ENCODE results near the gene GTF3C1. TPM values are rescaled to one million over a fixed set of nuclear protein-coding genes. Genes with fewer than 3 reads are reported as not detected.

The GTF3C1 gene
- total RNA-seq, 2 experiments from 2014 or later = 52.5 to 54.1 TPM

GRCh38 chr16:27489421-27489820 is 60.3 kb downstream of the GTF3C1 start:
- CTCF ChIA-PET = no interaction called here
- H3K36me3 Mint-ChIP-seq (ENCODE audit: low read depth) = peaks cover 29% of the 10 kb centered on the region
- no peaks in the 10 kb centered on the region for H3K4me1 Mint-ChIP-seq (ENCODE audit: low read depth)
- no peaks in the 10 kb centered on the region for H3K27me3 Mint-ChIP-seq (ENCODE audit: low read depth)
- intact Hi-C loops (cut with micrococcal nuclease) = no loop called here
- H3K9me3 Mint-ChIP-seq = no peaks in the 10 kb centered on the region
- DNase-seq = no peak
- no peak overlapping the region for H3K4me3 Mint-ChIP-seq
- no peak overlapping the region for H3K27ac Mint-ChIP-seq

GRCh38 chr16:27486760-27487159 is 63.0 kb downstream of the GTF3C1 start:
- intact Hi-C loops (cut with micrococcal nuclease) = no loop called here
- Mint-ChIP-seq H3K4me1 (ENCODE audit: low read depth) (no peaks in the 10 kb centered on the region), H3K27me3 (ENCODE audit: low read depth) (no peaks in the 10 kb centered on the region), H3K4me3 (no peak overlapping the region), H3K36me3 (ENCODE audit: low read depth) (peaks cover 35% of the 10 kb centered on the region), H3K9me3 (no peaks in the 10 kb centered on the region), H3K27ac (no peak overlapping the region)
- CTCF ChIA-PET = no interaction called here
- no peak for DNase-seq

GRCh38 chr16:27486344-27486743 is 63.4 kb downstream of the GTF3C1 start:
- no peaks in the 10 kb centered on the region for H3K4me1 Mint-ChIP-seq (ENCODE audit: low read depth)
- CTCF ChIA-PET = no interaction called here
- no peak overlapping the region for H3K4me3 Mint-ChIP-seq
- H3K27ac Mint-ChIP-seq = no peak overlapping the region
- no peak for DNase-seq
- intact Hi-C loops (cut with micrococcal nuclease) = no loop called here
- peaks cover 35% of the 10 kb centered on the region for H3K36me3 Mint-ChIP-seq (ENCODE audit: low read depth)
- H3K27me3 Mint-ChIP-seq (ENCODE audit: low read depth) = no peaks in the 10 kb centered on the region
- no peaks in the 10 kb centered on the region for H3K9me3 Mint-ChIP-seq

DNA sequence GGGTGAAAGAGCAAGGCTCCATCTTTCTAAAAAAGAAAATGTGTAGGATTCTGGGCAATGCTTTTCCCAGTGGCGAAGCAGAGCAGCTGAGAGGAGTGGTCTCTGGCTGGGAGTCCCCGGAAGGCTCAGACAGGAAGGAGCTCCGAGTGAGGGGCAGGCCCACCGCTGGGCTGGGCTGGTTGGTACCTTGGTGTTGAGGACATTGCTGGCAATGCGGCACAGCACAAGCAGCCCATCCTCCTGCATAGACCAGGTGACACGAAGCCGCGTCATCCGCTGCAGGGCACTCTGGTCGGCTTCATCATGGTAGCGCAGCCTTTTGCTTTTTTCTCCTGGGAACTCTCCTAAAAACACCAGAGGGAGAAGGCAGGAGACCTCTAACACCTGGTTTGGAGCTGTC is 63.9 kb downstream of the GTF3C1 start:
- peaks cover 36% of the 10 kb centered on the region for H3K36me3 Mint-ChIP-seq (ENCODE audit: low read depth)
- no peak overlapping the region for H3K4me3 Mint-ChIP-seq
- no peaks in the 10 kb centered on the region for H3K27me3 Mint-ChIP-seq (ENCODE audit: low read depth)
- H3K4me1 Mint-ChIP-seq (ENCODE audit: low read depth) = no peaks in the 10 kb centered on the region
- H3K9me3 Mint-ChIP-seq = no peaks in the 10 kb centered on the region
- CTCF ChIA-PET = no interaction called here
- intact Hi-C loops (cut with micrococcal nuclease) = no loop called here
- no peak for DNase-seq
- no peak overlapping the region for H3K27ac Mint-ChIP-seq

- intact Hi-C loops (cut with micrococcal nuclease) = no loop called here
- no peak overlapping the region for H3K27ac Mint-ChIP-seq
- peaks cover 39% of the 10 kb centered on the region for H3K36me3 Mint-ChIP-seq (ENCODE audit: low read depth)
Measured at GRCh38 chr16:27485126-27485525, 64.6 kb downstream of the GTF3C1 start.

GRCh38 chr16:27483624-27484023 is 66.1 kb downstream of the GTF3C1 start:
- CTCF ChIA-PET = interaction anchor here (1.2 kb wide), 1 partner anchor 14 kb away, joined by 3 read pairs; no protein-coding TSS in a partner anchor
- H3K36me3 Mint-ChIP-seq (ENCODE audit: low read depth) = peaks cover 39% of the 10 kb centered on the region
- no peaks in the 10 kb centered on the region for H3K9me3 Mint-ChIP-seq
- H3K27me3 Mint-ChIP-seq (ENCODE audit: low read depth) = no peaks in the 10 kb centered on the region
- H3K4me1 Mint-ChIP-seq (ENCODE audit: low read depth) = no peaks in the 10 kb centered on the region
- no peak for DNase-seq
- intact Hi-C loops (cut with micrococcal nuclease) = no loop called here
- no peak overlapping the region for H3K27ac Mint-ChIP-seq
- no peak overlapping the region for H3K4me3 Mint-ChIP-seq

More at GRCh38 chr16:27485126-27485525, 64.6 kb downstream of the GTF3C1 start:
- Mint-ChIP-seq H3K9me3 (no peaks in the 10 kb centered on the region), H3K4me3 (no peak overlapping the region), H3K27me3 (ENCODE audit: low read depth) (no peaks in the 10 kb centered on the region), H3K4me1 (ENCODE audit: low read depth) (no peaks in the 10 kb centered on the region)
- DNase-seq = no peak
- CTCF ChIA-PET = no interaction called here

DNA sequence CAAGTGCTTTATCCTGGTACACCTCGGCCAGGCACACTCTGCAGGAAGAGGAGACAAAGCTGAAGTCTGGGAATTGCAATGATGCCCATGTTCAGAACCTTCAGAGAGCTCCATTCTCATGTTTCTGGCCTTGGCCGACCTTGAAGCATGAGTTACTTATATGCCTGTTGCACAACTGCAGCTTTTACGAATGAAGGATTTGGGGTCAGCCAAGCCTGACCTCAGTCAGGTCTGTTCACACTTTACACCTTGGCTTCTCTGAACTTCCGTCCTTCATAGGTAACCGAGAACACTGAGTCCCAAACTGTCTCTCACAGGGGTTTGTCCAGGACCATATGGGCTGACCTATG is 66.7 kb downstream of the GTF3C1 start:
- no peaks in the 10 kb centered on the region for H3K9me3 Mint-ChIP-seq
- no peak overlapping the region for H3K4me3 Mint-ChIP-seq
- no peak for DNase-seq
- H3K27me3 Mint-ChIP-seq (ENCODE audit: low read depth) = no peaks in the 10 kb centered on the region
- CTCF ChIA-PET = interaction anchor here (1.2 kb wide), 1 partner anchor 15 kb away, joined by 3 read pairs; no protein-coding TSS in a partner anchor
- no peak overlapping the region for H3K27ac Mint-ChIP-seq
- H3K36me3 Mint-ChIP-seq (ENCODE audit: low read depth) = peaks cover 36% of the 10 kb centered on the region
- intact Hi-C loops (cut with micrococcal nuclease) = no loop called here
- H3K4me1 Mint-ChIP-seq (ENCODE audit: low read depth) = no peaks in the 10 kb centered on the region

DNA sequence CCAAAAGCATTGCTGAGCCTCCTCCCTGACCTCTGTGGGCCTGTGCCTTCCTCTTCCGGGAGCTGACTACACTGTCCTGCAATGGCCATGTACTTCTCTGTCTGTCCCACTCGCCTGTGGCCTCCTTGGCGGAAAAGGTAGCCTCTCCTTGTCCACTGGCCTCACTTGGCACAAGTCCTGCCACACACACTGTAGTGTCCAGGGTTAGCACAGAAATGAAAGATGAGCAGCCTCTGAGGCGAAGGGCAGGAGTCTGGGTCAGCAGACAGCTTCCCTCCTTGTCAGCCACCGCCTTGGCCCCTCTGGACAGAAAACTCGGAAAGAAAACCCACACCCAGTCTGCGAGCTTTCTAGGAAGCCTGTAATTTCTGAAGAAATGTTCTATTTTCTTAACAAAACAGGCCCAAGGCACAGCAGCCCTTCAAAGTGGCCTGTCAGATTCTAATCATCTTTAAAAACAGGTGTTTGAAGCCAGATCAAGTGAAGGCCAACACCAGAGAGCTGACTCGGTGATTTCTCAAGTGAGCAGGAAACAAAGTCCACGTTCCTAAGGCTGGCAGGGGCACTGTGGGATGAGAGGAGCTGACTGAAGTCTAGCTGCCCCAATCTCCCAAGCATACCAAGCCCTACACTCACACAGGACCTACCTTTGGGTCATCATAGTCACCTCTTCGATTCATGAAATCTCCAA is 67.2 kb downstream of the GTF3C1 start:
- Mint-ChIP-seq H3K9me3 (no peaks in the 10 kb centered on the region), H3K27me3 (ENCODE audit: low read depth) (no peaks in the 10 kb centered on the region), H3K36me3 (ENCODE audit: low read depth) (peaks cover 34% of the 10 kb centered on the region), H3K4me3 (no peak overlapping the region), H3K4me1 (ENCODE audit: low read depth) (no peaks in the 10 kb centered on the region), H3K27ac (no peak overlapping the region)
- intact Hi-C loops (cut with micrococcal nuclease) = no loop called here
- DNase-seq = no peak
- CTCF ChIA-PET = interaction anchor here (1.2 kb wide), 1 partner anchor 15 kb away, joined by 3 read pairs; no protein-coding TSS in a partner anchor

DNA sequence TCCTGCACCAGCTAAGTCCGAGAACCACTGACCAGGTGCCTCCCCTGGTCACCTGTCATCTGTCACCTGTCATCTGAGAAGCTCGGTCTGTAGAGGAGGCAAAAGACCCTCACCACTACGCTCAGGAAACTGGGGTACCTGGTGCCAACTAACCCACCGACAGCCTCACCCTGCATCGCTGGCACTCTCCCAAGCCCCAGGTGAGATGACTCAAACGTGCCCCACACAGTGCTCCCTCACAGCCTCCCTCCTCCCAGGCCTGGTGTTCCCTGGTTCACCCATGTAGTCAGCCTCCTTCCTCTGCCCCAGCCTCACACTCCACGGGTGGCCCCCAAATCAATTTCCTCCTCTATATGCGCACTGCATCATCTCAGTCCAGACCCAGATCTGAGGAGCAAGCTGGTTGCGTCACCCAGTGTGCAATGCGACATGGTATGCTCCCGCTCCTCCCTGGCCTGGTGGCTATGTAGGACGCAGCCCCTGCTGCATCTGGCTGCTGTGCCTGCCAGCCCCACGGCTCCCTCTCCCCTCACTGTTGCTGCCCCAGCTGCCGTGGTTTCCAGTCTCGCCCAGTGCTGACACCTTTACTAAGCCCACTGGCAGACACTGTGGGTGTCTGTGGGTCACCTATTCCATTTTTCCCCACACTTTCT is 68.3 kb downstream of the GTF3C1 start:
- H3K4me1 Mint-ChIP-seq (ENCODE audit: low read depth) = no peaks in the 10 kb centered on the region
- peaks cover 33% of the 10 kb centered on the region for H3K36me3 Mint-ChIP-seq (ENCODE audit: low read depth)
- no peak overlapping the region for H3K27ac Mint-ChIP-seq
- no peak for DNase-seq
- H3K9me3 Mint-ChIP-seq = no peaks in the 10 kb centered on the region
- intact Hi-C loops (cut with micrococcal nuclease) = no loop called here
- H3K4me3 Mint-ChIP-seq = no peak overlapping the region
- CTCF ChIA-PET = no interaction called here
- H3K27me3 Mint-ChIP-seq (ENCODE audit: low read depth) = no peaks in the 10 kb centered on the region

DNA sequence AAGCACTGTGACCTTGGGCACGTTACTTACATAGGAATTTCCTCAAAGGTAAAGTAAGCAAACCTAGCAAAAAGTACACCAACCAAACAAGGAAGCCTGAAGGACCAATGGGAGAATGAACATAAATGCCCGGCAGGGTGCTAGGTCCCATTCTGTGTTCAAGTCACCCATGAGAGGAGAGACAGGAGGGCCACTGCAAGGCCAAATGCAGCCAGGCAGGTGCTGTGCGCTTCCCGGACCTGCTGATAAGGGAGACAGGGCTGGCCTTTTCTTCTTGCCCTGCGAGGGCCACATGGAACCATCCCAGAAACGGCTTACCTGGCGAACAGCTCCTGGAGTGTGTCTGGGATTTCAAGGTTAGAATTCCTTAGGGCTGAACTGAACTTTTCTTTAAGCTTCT is 69.0 kb downstream of the GTF3C1 start:
- Mint-ChIP-seq H3K4me1 (ENCODE audit: low read depth) (no peaks in the 10 kb centered on the region), H3K27ac (no peak overlapping the region), H3K27me3 (ENCODE audit: low read depth) (no peaks in the 10 kb centered on the region), H3K36me3 (ENCODE audit: low read depth) (peaks cover 31% of the 10 kb centered on the region), H3K9me3 (no peaks in the 10 kb centered on the region), H3K4me3 (no peak overlapping the region)
- intact Hi-C loops (cut with micrococcal nuclease) = no loop called here
- no peak for DNase-seq
- CTCF ChIA-PET = no interaction called here

DNA sequence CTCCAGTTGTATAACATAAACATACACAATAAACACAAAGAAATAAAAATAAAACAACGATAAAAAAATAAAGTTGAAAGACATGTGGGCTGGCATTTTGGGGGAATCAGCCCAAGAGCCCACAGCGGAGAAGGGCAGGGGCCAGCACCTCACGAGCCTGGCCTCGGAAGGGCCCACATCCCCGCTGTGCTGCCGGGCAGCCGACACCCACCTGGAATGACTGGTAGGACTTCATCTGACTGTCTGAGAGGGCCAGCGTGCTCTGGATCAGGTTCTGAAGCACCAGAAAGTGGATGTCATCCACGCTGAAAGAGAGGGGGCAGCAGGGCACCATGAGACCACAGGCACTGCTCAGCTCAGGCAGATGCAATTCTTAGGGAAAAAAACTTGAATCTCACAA is 73.5 kb downstream of the GTF3C1 start:
- Mint-ChIP-seq H3K9me3 (no peaks in the 10 kb centered on the region), H3K27me3 (ENCODE audit: low read depth) (no peaks in the 10 kb centered on the region), H3K4me3 (no peak overlapping the region), H3K27ac (no peak overlapping the region), H3K36me3 (ENCODE audit: low read depth) (peaks cover 25% of the 10 kb centered on the region), H3K4me1 (ENCODE audit: low read depth) (no peaks in the 10 kb centered on the region)
- CTCF ChIA-PET = no interaction called here
- no peak for DNase-seq
- intact Hi-C loops (cut with micrococcal nuclease) = no loop called here

DNA sequence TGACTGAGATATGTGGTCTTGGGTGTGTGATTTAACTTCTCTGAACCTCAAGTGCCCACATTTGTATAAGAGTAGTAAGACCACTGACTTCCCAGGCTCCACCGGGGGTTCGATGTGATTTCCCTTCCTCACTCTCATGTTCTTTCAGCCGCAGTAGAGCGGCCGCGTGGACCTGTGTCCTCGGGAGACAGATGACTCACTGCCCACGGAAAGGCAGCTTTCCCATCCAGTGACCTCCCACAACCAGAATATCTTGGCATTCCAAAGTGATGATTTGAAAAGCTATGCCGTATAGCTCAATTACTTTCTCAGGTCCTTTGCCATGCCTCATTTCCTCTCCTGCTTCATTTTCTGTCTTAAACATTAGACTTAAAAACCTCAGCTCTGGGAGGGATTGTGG is 74.2 kb downstream of the GTF3C1 start:
- intact Hi-C loops (cut with micrococcal nuclease) = no loop called here
- H3K9me3 Mint-ChIP-seq = no peaks in the 10 kb centered on the region
- no peaks in the 10 kb centered on the region for H3K27me3 Mint-ChIP-seq (ENCODE audit: low read depth)
- H3K36me3 Mint-ChIP-seq (ENCODE audit: low read depth) = peaks cover 28% of the 10 kb centered on the region
- H3K27ac Mint-ChIP-seq = no peak overlapping the region
- CTCF ChIA-PET = no interaction called here
- H3K4me1 Mint-ChIP-seq (ENCODE audit: low read depth) = no peaks in the 10 kb centered on the region
- DNase-seq = no peak
- H3K4me3 Mint-ChIP-seq = no peak overlapping the region

GRCh38 chr16:27474921-27475320 is 74.8 kb downstream of the GTF3C1 start:
- Mint-ChIP-seq H3K27ac (no peak overlapping the region), H3K27me3 (ENCODE audit: low read depth) (no peaks in the 10 kb centered on the region), H3K4me3 (no peak overlapping the region), H3K4me1 (ENCODE audit: low read depth) (no peaks in the 10 kb centered on the region), H3K36me3 (ENCODE audit: low read depth) (peaks cover 30% of the 10 kb centered on the region), H3K9me3 (no peaks in the 10 kb centered on the region)
- no peak for DNase-seq
- intact Hi-C loops (cut with micrococcal nuclease) = no loop called here
- CTCF ChIA-PET = no interaction called here

Measured in activated naive CD4-positive, alpha-beta T cell treated with anti-CD3 and anti-CD28 coated beads for 36 hours (primary cell).